Type B pancreatic cell (in vitro differentiated cells): ENCODE results near the gene NTRK2. TPM values are rescaled to one million over a fixed set of nuclear protein-coding genes. Genes with fewer than 3 reads are reported as not detected.
"Not testable (repeated sequence)": the region's sequence is repeated elsewhere in the genome, so short reads cannot be mapped to it uniquely, and the experiment has no call there.

Source experiments
- DNase-seq: peaks from one replicate; pipeline ENCODE4 v3.0.0; 2021; ENCODE audit warnings: mixed read lengths; ENCODE audit not compliant: unreplicated experiment; ENCODE audit errors: extremely low spot score
- H3K27ac Mint-ChIP-seq: 2 replicates; pipeline ENCODE4 v1.8.0; 2021; ENCODE audit warnings: mild to moderate bottlenecking, mixed read lengths
- H3K27me3 Mint-ChIP-seq: 2 replicates; pipeline ENCODE4 v1.8.0; 2021; ENCODE audit warnings: mixed read lengths
- H3K36me3 Mint-ChIP-seq: 2 replicates; pipeline ENCODE4 v1.8.0; 2021; ENCODE audit warnings: mixed read lengths
- H3K4me1 Mint-ChIP-seq: one replicate; pipeline ENCODE4 v1.8.0; 2021; ENCODE audit warnings: mixed read lengths; ENCODE audit not compliant: unreplicated experiment
- H3K4me3 Mint-ChIP-seq: 2 replicates; pipeline ENCODE4 v1.8.0; 2021; ENCODE audit warnings: mild to moderate bottlenecking, mixed read lengths
- H3K9me3 Mint-ChIP-seq: 2 replicates; pipeline ENCODE4 v1.8.0; 2021; ENCODE audit warnings: mixed read lengths
- CTCF ChIP-seq: fragments of 200-600 bp; sonication (generic); conservative IDR thresholded peaks from 2 replicates; pipeline ENCODE4 v1.5.0; 2021; ENCODE audit warnings: antibody characterized with exemption, mild to moderate bottlenecking
- total RNA-seq: library from RNA; stranded (reverse); gene quantifications from 2 replicates; pipeline ENCODE4 v1.2.1, GENCODE V29; 2021; ENCODE audit warnings: low replicate concordance

The NTRK2 gene
- total RNA-seq, 1 donor from 2014 or later, result 122 TPM

GRCh38 chr9:85061969-85062368 lies 392.4 kb downstream of the NTRK2 start:
- peaks cover 2% of the 10 kb centered on the region for H3K27me3 Mint-ChIP-seq
- peaks cover 12% of the 10 kb centered on the region for H3K9me3 Mint-ChIP-seq
- no peak overlapping the region for H3K27ac Mint-ChIP-seq
- no peak overlapping the region for H3K4me3 Mint-ChIP-seq
- peaks cover 3% of the 10 kb centered on the region for H3K4me1 Mint-ChIP-seq
- no peak for DNase-seq
- TF ChIP-seq CTCF, result no peak
- H3K36me3 Mint-ChIP-seq, result no peaks in the 10 kb centered on the region

GRCh38 chr9:85062385-85063022 lies 393.0 kb downstream of the NTRK2 start:
- Mint-ChIP-seq H3K27me3 (no peaks in the 10 kb centered on the region), H3K9me3 (peaks cover 10% of the 10 kb centered on the region)
- TF ChIP-seq CTCF, result no peak

GRCh38 chr9:85064811-85065371 lies 395.4 kb downstream of the NTRK2 start:
- no peak overlapping the region for H3K27ac Mint-ChIP-seq
- H3K4me3 Mint-ChIP-seq, result no peak overlapping the region
- no peak for DNase-seq
- peaks cover 3% of the 10 kb centered on the region for H3K4me1 Mint-ChIP-seq
- peaks cover 5% of the 10 kb centered on the region for H3K9me3 Mint-ChIP-seq
- no peak for TF ChIP-seq CTCF
- no peaks in the 10 kb centered on the region for H3K27me3 Mint-ChIP-seq
- H3K36me3 Mint-ChIP-seq, result no peaks in the 10 kb centered on the region

More at GRCh38 chr9:85062385-85063022, 393.0 kb downstream of the NTRK2 start:
- Mint-ChIP-seq H3K27ac (no peak overlapping the region), H3K4me3 (no peak overlapping the region), H3K36me3 (no peaks in the 10 kb centered on the region), H3K4me1 (peaks cover 3% of the 10 kb centered on the region)
- DNase-seq, result no peak

GRCh38 chr9:85067792-85068191 lies 398.3 kb downstream of the NTRK2 start:
- Mint-ChIP-seq H3K4me3 (no peak overlapping the region), H3K27me3 (no peaks in the 10 kb centered on the region), H3K4me1 (peaks cover 3% of the 10 kb centered on the region), H3K27ac (no peak overlapping the region), H3K36me3 (no peaks in the 10 kb centered on the region), H3K9me3 (peaks cover 5% of the 10 kb centered on the region)
- TF ChIP-seq CTCF, result no peak
- no peak for DNase-seq

GRCh38 chr9:85069421-85069820 lies 399.9 kb downstream of the NTRK2 start:
- DNase-seq, H3K4me3 Mint-ChIP-seq, H3K4me1 Mint-ChIP-seq, H3K27me3 Mint-ChIP-seq, H3K27ac Mint-ChIP-seq, H3K9me3 Mint-ChIP-seq, H3K36me3 Mint-ChIP-seq: not testable (repeated sequence)
